ENCODE data around the gene FAM53A. TPM values are rescaled to one million over a fixed set of nuclear protein-coding genes. Genes with fewer than 3 reads are reported as not detected.
"Not testable (repeated sequence)": the region's sequence is repeated elsewhere in the genome, so short reads cannot be mapped to it uniquely, and the experiment has no call there.

The FAM53A gene
- total RNA-seq, 4 donors from 2014 or later: 0.22 to 2.5 (median 0.47) TPM

- Histone ChIP-seq H3K9me3 (no peaks in the 10 kb centered on the region), H3K36me3 (no peaks in the 10 kb centered on the region), H3K4me1 (peaks cover 0 to 14% (median 8%) of the 10 kb centered on the region in 3 donors), H3K4me3 (no peak overlapping the region), H3K27me3 (peaks cover 0 to 2% (median 0%) of the 10 kb centered on the region in 4 donors), H3K27ac (no peak overlapping the region)
- WGBS, 2 donors: no CpG with 5 or more reads among the region's 7 CpGs
- no peak for TF ChIP-seq CTCF (IDR thresholded peaks at IDR 0.05)
- no peak for TF ChIP-seq POLR2A (IDR thresholded peaks at IDR 0.05)
- DNase-seq: no peak
- intact Hi-C loops (cut with DNase I): no loop called here
These were observed 42.4 kb downstream of the FAM53A start for GRCh38 chr4:1641671-1642070.

GRCh38 chr4:1640716-1641503 lies 43.2 kb downstream of the FAM53A start:
- H3K4me1 ChIP-seq: peaks cover 0 to 14% (median 8%) of the 10 kb centered on the region in 3 donors
- H3K4me3 ChIP-seq; H3K36me3 ChIP-seq; DNase-seq; H3K9me3 ChIP-seq; H3K27ac ChIP-seq; H3K27me3 ChIP-seq; intact Hi-C loops (cut with DNase I): not testable (repeated sequence)
- WGBS, 2 donors: 96% methylated on average over 5 of the region's 35 CpGs; no CpG with 5 or more reads in 1 of the 2 donors

- intact Hi-C loops (cut with DNase I): no loop called here
- Histone ChIP-seq H3K27ac (no peak overlapping the region), H3K4me3 (no peak overlapping the region), H3K9me3 (no peaks in the 10 kb centered on the region), H3K36me3 (no peaks in the 10 kb centered on the region), H3K27me3 (peaks cover 0 to 7% (median 0%) of the 10 kb centered on the region in 4 donors), H3K4me1 (peaks cover 0 to 10% (median 7%) of the 10 kb centered on the region in 3 donors)
- DNase-seq: no peak
- TF ChIP-seq POLR2A (IDR thresholded peaks at IDR 0.05) (no peak), CTCF (IDR thresholded peaks at IDR 0.05) (no peak)
- WGBS, 2 donors: 64 to 84% methylated on average over 8 to 9 of the region's 16 CpGs
These were observed 43.9 kb downstream of the FAM53A start for GRCh38 chr4:1640190-1640589.

GRCh38 chr4:1639299-1639868 lies 44.7 kb downstream of the FAM53A start:
- 74 to 90% methylated on average over 3 to 8 of the region's 11 CpGs for WGBS, 2 donors
- Histone ChIP-seq H3K9me3 (no peaks in the 10 kb centered on the region), H3K27me3 (peaks cover 0 to 11% (median 0%) of the 10 kb centered on the region in 4 donors), H3K27ac (no peak overlapping the region), H3K4me1 (peaks cover 0 to 2% (median 0%) of the 10 kb centered on the region in 3 donors), H3K36me3 (no peaks in the 10 kb centered on the region), H3K4me3 (no peak overlapping the region)
- intact Hi-C loops (cut with DNase I): no loop called here
- TF ChIP-seq POLR2A (IDR thresholded peaks at IDR 0.05): no peak
- no peak for TF ChIP-seq CTCF (IDR thresholded peaks at IDR 0.05)
- no peak for DNase-seq

GRCh38 chr4:1638873-1639272 lies 45.2 kb downstream of the FAM53A start:
- Histone ChIP-seq H3K27ac (no peak overlapping the region), H3K4me1 (no peaks in the 10 kb centered on the region), H3K36me3 (no peaks in the 10 kb centered on the region), H3K27me3 (peaks cover 0 to 16% (median 0%) of the 10 kb centered on the region in 4 donors), H3K9me3 (no peaks in the 10 kb centered on the region), H3K4me3 (no peak overlapping the region)
- 80% methylated on average over 4 of the region's 11 CpGs; no CpG with 5 or more reads in 1 of the 2 donors for WGBS, 2 donors
- no peak for DNase-seq
- TF ChIP-seq CTCF (IDR thresholded peaks at IDR 0.05) (no peak), POLR2A (IDR thresholded peaks at IDR 0.05) (no peak)
- intact Hi-C loops (cut with DNase I): no loop called here
